ENCODE measurements around the gene PKNOX2.

Gene PKNOX2

GRCh38 chr11:125345421-125346178, 181.0 kb downstream of the PKNOX2 start:
- no peak overlapping the region for H3K4me3 ChIP-seq (ENCODE audit: control insufficient read depth, low read depth, low read length)
- peak; percentile 43 for DNase-seq (ENCODE audit: low read depth)
- TF ChIP-seq CTCF (IDR thresholded peaks at IDR 0.05; ENCODE audit: control insufficient read depth, insufficient read depth, low read depth, low read length, missing control alignments), result peak; percentile 90

- TF ChIP-seq CTCF (IDR thresholded peaks at IDR 0.05; ENCODE audit: control insufficient read depth, insufficient read depth, low read depth, low read length, missing control alignments), result no peak
- no peak for DNase-seq (ENCODE audit: low read depth)
- H3K4me3 ChIP-seq (ENCODE audit: control insufficient read depth, low read depth, low read length), result no peak overlapping the region
Observed at GRCh38 chr11:125346179-125346530, 181.6 kb downstream of the PKNOX2 start.

GRCh38 chr11:125346565-125347260, 182.2 kb downstream of the PKNOX2 start:
- no peak for TF ChIP-seq CTCF (IDR thresholded peaks at IDR 0.05; ENCODE audit: control insufficient read depth, insufficient read depth, low read depth, low read length, missing control alignments)
- no peak for DNase-seq (ENCODE audit: low read depth)

GRCh38 chr11:125347261-125347585, 182.7 kb downstream of the PKNOX2 start:
- no peak for TF ChIP-seq CTCF (IDR thresholded peaks at IDR 0.05; ENCODE audit: control insufficient read depth, insufficient read depth, low read depth, low read length, missing control alignments)
- H3K4me3 ChIP-seq (ENCODE audit: control insufficient read depth, low read depth, low read length), result no peak overlapping the region
- no peak for DNase-seq (ENCODE audit: low read depth)

More at GRCh38 chr11:125346565-125347260, 182.2 kb downstream of the PKNOX2 start:
- H3K4me3 ChIP-seq (ENCODE audit: control insufficient read depth, low read depth, low read length), result no peak overlapping the region

GRCh38 chr11:125348141-125348651, 183.6 kb downstream of the PKNOX2 start:
- TF ChIP-seq CTCF (IDR thresholded peaks at IDR 0.05; ENCODE audit: control insufficient read depth, insufficient read depth, low read depth, low read length, missing control alignments), result no peak

GRCh38 chr11:125348674-125349309, 184.2 kb downstream of the PKNOX2 start:
- H3K4me3 ChIP-seq (ENCODE audit: control insufficient read depth, low read depth, low read length), result no peak overlapping the region
- peak; percentile 96 for TF ChIP-seq CTCF (IDR thresholded peaks at IDR 0.05; ENCODE audit: control insufficient read depth, insufficient read depth, low read depth, low read length, missing control alignments)
- no peak for DNase-seq (ENCODE audit: low read depth)

More at GRCh38 chr11:125348141-125348651, 183.6 kb downstream of the PKNOX2 start:
- no peak overlapping the region for H3K4me3 ChIP-seq (ENCODE audit: control insufficient read depth, low read depth, low read length)
- no peak for DNase-seq (ENCODE audit: low read depth)
